Dermis lymphatic vessel endothelial cell (primary cell): ENCODE data around the gene CDC37. TPM values are rescaled to one million over a fixed set of nuclear protein-coding genes. Genes with fewer than 3 reads are reported as not detected.

Experiments
- total RNA-seq: library from RNA; depleted of rRNA; stranded (reverse); fragments of >200 nt; gene quantifications from 2 replicates; pipeline ENCODE4 v1.2.1, GENCODE V29; 2014

Gene CDC37
- 240 and 243 TPM in 2 replicates for total RNA-seq

GRCh38 chr19:10403137-10404021 lies at the start of gene CDC37:
TSS of gene CDC37 (minus strand) at chr19:10403542. CDS start at chr19:10403479, 63 bp downstream.

GRCh38 chr19:10420444-10421239 lies 17.3 kb upstream of the CDC37 start, which contains the start of gene PDE4A:
TSS of gene PDE4A (plus strand) at chr19:10420538. CDS start at chr19:10420765, 227 bp downstream.

DNA sequence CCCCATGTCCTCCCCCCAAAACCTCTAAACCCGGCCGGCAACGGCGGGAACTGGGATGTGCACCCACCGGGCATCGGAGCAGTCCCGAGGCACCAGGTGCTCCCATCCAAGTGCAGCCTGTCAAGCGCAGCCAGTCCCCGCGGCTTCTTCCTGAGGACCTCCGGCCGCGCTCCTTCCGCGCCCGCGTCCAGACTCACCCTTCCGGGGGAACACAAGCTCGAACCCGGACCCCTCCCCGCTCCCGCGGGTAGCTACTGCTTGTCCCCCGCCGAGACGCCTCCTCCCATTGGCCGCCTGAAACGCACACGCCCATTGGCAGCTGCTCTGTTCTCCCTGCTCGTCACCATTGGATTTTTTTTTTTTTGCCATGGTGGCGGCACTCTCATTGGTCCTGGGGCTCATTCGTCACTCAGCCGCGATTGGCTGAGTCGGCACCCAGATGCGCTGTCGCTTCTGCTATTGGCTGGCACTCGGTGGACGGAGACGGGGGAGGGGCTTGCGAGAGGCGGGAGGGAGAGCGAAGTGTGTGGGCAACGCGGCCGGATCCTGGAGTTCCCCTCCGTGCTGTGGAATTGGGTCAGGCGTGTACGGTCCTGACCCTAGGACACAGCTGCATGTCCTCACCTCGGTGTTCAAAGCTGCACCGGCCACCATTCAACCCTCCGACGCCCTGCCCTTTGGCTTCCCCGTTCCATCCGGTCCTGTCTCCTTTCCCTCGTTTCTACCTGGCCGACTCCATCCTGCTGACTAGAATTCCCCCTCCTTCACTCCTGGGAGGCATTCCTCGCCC lies 22.8 kb downstream of the CDC37 start, which contains the start of gene TYK2:
TSS of gene TYK2 (minus strand) at position 260 of the 790 bp plus-strand sequence. CDS start 2,166 bp downstream, outside the sequence.

Other genes with a start within 250 kb of the CDC37 start
- 12.1 and 14.4 TPM in 2 replicates for gene DNMT1, start 208.6 kb downstream of the CDC37 start, total RNA-seq
- 0.43 and 0.54 TPM in 2 replicates for gene S1PR2, start 172.2 kb downstream of the CDC37 start, total RNA-seq
- gene MRPL4, start 151.3 kb downstream of the CDC37 start, total RNA-seq = 10.3 and 13.6 TPM in 2 replicates
- gene ICAM1, start 132.4 kb downstream of the CDC37 start, total RNA-seq = 2.1 and 4.4 TPM in 2 replicates
- under 0.01 and 0.11 TPM in 2 replicates for gene ICAM4, start 116.6 kb downstream of the CDC37 start, total RNA-seq
- gene ICAM5, start 113.6 kb downstream of the CDC37 start, total RNA-seq = under 0.01 TPM in 1 of 2 replicates, not detected in the other
- 0.11 and 0.26 TPM in 2 replicates for gene ZGLP1, start 93.7 kb downstream of the CDC37 start, total RNA-seq
- 16.0 and 16.9 TPM in 2 replicates for gene FDX2, start 87.5 kb downstream of the CDC37 start, total RNA-seq
- 4.8 and 6.1 TPM in 2 replicates for gene RAVER1, start 70.0 kb downstream of the CDC37 start, total RNA-seq
- gene ICAM3, start 63.9 kb downstream of the CDC37 start, total RNA-seq = 8.2 and 8.4 TPM in 2 replicates
- gene TYK2, start 23.0 kb downstream of the CDC37 start, total RNA-seq = 55.4 and 56.3 TPM in 2 replicates
- gene PDE4A, start 17.0 kb upstream of the CDC37 start, total RNA-seq = 1.8 and 2.2 TPM in 2 replicates
- gene KEAP1, start 99.8 kb upstream of the CDC37 start, total RNA-seq = 78.4 and 78.9 TPM in 2 replicates
- gene S1PR5, start 113.9 kb upstream of the CDC37 start, total RNA-seq = 0.11 TPM in 1 of 2 replicates, not detected in the other
- gene ATG4D, start 140.4 kb upstream of the CDC37 start, total RNA-seq = 5.9 and 6.0 TPM in 2 replicates
- gene KRI1, start 162.5 kb upstream of the CDC37 start, total RNA-seq = 5.7 and 8.4 TPM in 2 replicates
- 3.6 and 11.1 TPM in 2 replicates for gene CDKN2D, start 165.4 kb upstream of the CDC37 start, total RNA-seq
- gene AP1M2, start 183.8 kb upstream of the CDC37 start, total RNA-seq = under 0.01 TPM in 1 of 2 replicates, not detected in the other
- gene SLC44A2, start 222.0 kb upstream of the CDC37 start, total RNA-seq = 61.0 and 69.5 TPM in 2 replicates